Neural progenitor cell (in vitro differentiated cells): Measurements from ENCODE around the gene SLC7A1. TPM values are rescaled to one million over a fixed set of nuclear protein-coding genes. Genes with fewer than 3 reads are reported as not detected.

ENCODE experiments used
- DNase-seq: peaks from one replicate; pipeline ENCODE4 v3.0.0-alpha.2; 2016; ENCODE audit warnings: low spot score
- H2AFZ ChIP-seq: fragments of 200-600 bp; sonication (generic); replicated peaks from 2 replicates; pipeline ENCODE4 v1.6.1; 2016; ENCODE audit warnings: antibody characterized with exemption
- H3F3A ChIP-seq: fragments of 200-600 bp; sonication (generic); 2 replicates; pipeline ENCODE4 v1.6.1; 2016; ENCODE audit warnings: antibody characterized with exemption, low read depth
- H3K27ac ChIP-seq: fragments of 200-600 bp; sonication (generic); 2 replicates; pipeline ENCODE4 v1.5.1; 2016; ENCODE audit warnings: mild to moderate bottlenecking
- H3K27me3 ChIP-seq: fragments of 200-600 bp; sonication (generic); 2 replicates; pipeline ENCODE4 v1.6.1; 2016; ENCODE audit warnings: mild to moderate bottlenecking, moderate library complexity
- H3K36me3 ChIP-seq: fragments of 200-600 bp; sonication (generic); 2 replicates; pipeline ENCODE4 v1.5.1; 2016
- H3K4me1 ChIP-seq: fragments of 200-600 bp; sonication (generic); 2 replicates; pipeline ENCODE4 v1.6.1; 2016; ENCODE audit warnings: mixed run types
- H3K4me2 ChIP-seq: fragments of 200-600 bp; sonication (generic); 2 replicates; pipeline ENCODE4 v1.6.1; 2016
- H3K4me3 ChIP-seq: fragments of 200-600 bp; sonication (generic); 2 replicates; pipeline ENCODE4 v1.5.1; 2016
- H3K79me2 ChIP-seq: fragments of 200-600 bp; sonication (generic); 2 replicates; pipeline ENCODE4 v1.6.1; 2016; ENCODE audit warnings: low read depth
- H3K9ac ChIP-seq: fragments of 200-600 bp; sonication (generic); 2 replicates; pipeline ENCODE4 v1.6.1; 2016
- H3K9me3 ChIP-seq: fragments of 200-600 bp; sonication (generic); 2 replicates; pipeline ENCODE4 v1.5.1; 2016; ENCODE audit warnings: low read depth
- H4K20me1 ChIP-seq: fragments of 200-600 bp; sonication (generic); 2 replicates; pipeline ENCODE4 v1.6.1; 2016; ENCODE audit warnings: low read depth
- H3K27ac Mint-ChIP-seq: 3 replicates; pipeline ENCODE4 v1.8.0; 2021; ENCODE audit warnings: mixed read lengths
- H3K27me3 Mint-ChIP-seq: 2 replicates; pipeline ENCODE4 v1.8.0; 2022; ENCODE audit warnings: low read depth, mild to moderate bottlenecking, inconsistent platforms, moderate library complexity, mixed read lengths; ENCODE audit not compliant: insufficient read depth
- H3K36me3 Mint-ChIP-seq: 3 replicates; pipeline ENCODE4 v1.8.0; 2021; ENCODE audit warnings: mixed read lengths
- H3K4me1 Mint-ChIP-seq: 3 replicates; pipeline ENCODE4 v1.8.0; 2021; ENCODE audit warnings: mixed read lengths
- H3K4me3 Mint-ChIP-seq: 3 replicates; pipeline ENCODE4 v1.8.0; 2021; ENCODE audit warnings: mild to moderate bottlenecking, moderate library complexity, mixed read lengths
- H3K9me3 Mint-ChIP-seq: 3 replicates; pipeline ENCODE4 v1.8.0; 2020; ENCODE audit warnings: mixed read lengths
- EZH2 ChIP-seq: fragments of 200-600 bp; sonication (generic); IDR thresholded peaks from 2 replicates; pipeline ENCODE4 v1.6.1; 2017; ENCODE audit warnings: antibody characterized with exemption, mild to moderate bottlenecking, moderate library complexity
- EZH2phosphoT487 ChIP-seq: fragments of 200-600 bp; sonication (generic); IDR thresholded peaks from 2 replicates; pipeline ENCODE4 v1.6.1; 2017; ENCODE audit warnings: antibody characterized with exemption
- total RNA-seq: library from RNA; depleted of rRNA; stranded (reverse); fragments of >200 nt; gene quantifications from 2 replicates; pipeline ENCODE4 v1.2.3, GENCODE V29; 2015; ENCODE audit warnings: low replicate concordance
- TF ChIP-seq, protein P1 (sequence below): fragments of 200-600 bp; sonication (generic); IDR thresholded peaks from 2 replicates; pipeline ENCODE4 v1.5.1; 2017; ENCODE audit warnings: antibody characterized with exemption, mild to moderate bottlenecking

SLC7A1 gene
- total RNA-seq, 1 donor from 2014 or later = 16.2 TPM

DNA sequence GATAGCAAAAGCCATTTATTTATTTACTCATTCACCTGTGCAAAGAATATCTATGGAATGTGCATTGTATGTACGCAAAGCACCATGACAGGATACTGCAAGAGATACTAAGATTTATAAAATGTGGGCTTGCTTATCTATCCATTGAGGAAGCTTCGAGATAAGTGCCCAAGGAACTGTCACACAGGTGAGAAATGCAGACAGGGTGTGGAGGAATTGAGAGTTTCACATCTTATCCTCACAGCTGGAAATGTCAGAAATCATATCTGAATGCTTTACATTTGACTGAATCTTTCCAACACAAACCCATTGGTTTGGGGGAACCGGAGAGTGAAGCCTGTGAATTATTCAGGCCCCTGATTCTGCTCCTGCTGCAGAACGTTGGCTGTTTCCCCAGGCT lies 113.0 kb downstream of the SLC7A1 start:
- H3K27me3 ChIP-seq = no peaks in the 10 kb centered on the region
- Mint-ChIP-seq H3K9me3 (peaks cover 2% of the 10 kb centered on the region), H3K4me3 (no peak overlapping the region), H3K27me3 (peaks cover 6% of the 10 kb centered on the region), H3K27ac (no peak overlapping the region), H3K4me1 (peaks cover 27% of the 10 kb centered on the region), H3K36me3 (no peaks in the 10 kb centered on the region)
- no peak for DNase-seq
- no peaks in the 10 kb centered on the region for H3K9me3 ChIP-seq
- no peak overlapping the region for H2AFZ ChIP-seq
- H3K4me3 ChIP-seq = no peak overlapping the region
- H3K9ac ChIP-seq = no peak overlapping the region
- no peak for TF ChIP-seq EZH2phosphoT487
- no peak for TF ChIP-seq EZH2
- TF ChIP-seq, protein P1, sequence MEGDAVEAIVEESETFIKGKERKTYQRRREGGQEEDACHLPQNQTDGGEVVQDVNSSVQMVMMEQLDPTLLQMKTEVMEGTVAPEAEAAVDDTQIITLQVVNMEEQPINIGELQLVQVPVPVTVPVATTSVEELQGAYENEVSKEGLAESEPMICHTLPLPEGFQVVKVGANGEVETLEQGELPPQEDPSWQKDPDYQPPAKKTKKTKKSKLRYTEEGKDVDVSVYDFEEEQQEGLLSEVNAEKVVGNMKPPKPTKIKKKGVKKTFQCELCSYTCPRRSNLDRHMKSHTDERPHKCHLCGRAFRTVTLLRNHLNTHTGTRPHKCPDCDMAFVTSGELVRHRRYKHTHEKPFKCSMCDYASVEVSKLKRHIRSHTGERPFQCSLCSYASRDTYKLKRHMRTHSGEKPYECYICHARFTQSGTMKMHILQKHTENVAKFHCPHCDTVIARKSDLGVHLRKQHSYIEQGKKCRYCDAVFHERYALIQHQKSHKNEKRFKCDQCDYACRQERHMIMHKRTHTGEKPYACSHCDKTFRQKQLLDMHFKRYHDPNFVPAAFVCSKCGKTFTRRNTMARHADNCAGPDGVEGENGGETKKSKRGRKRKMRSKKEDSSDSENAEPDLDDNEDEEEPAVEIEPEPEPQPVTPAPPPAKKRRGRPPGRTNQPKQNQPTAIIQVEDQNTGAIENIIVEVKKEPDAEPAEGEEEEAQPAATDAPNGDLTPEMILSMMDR = no peak
- no peaks in the 10 kb centered on the region for H4K20me1 ChIP-seq
- peaks cover 19% of the 10 kb centered on the region for H3K4me1 ChIP-seq
- peaks cover 14% of the 10 kb centered on the region for H3F3A ChIP-seq
- H3K36me3 ChIP-seq = no peaks in the 10 kb centered on the region
- H3K27ac ChIP-seq = no peak overlapping the region
- H3K4me2 ChIP-seq = no peak overlapping the region
- no peaks in the 10 kb centered on the region for H3K79me2 ChIP-seq

DNA sequence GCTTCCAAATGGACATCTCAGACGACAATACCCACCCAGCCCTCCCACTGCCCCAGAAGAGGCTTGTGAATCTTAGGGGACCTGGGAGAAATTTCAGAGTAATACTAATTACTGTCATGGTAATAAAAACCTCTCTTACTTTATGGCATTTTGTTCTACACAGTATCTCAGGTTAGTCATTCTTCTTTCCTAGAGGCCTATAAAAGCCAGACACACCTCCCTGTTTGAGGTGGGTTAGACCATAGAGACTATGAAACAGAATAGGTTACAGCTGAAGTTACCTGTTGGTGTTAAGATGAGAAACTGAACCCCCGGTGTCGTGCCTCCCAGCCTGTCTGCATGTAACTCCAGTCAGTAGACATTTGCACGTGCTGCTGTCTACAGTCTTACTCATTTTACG lies 113.9 kb downstream of the SLC7A1 start:
- Mint-ChIP-seq H3K9me3 (peaks cover under 1% of the 10 kb centered on the region), H3K27me3 (peaks cover 9% of the 10 kb centered on the region), H3K4me3 (no peak overlapping the region), H3K36me3 (no peaks in the 10 kb centered on the region), H3K27ac (no peak overlapping the region), H3K4me1 (peaks cover 26% of the 10 kb centered on the region)
- H3K9ac ChIP-seq = no peak overlapping the region
- no peak overlapping the region for H3K27ac ChIP-seq
- H3K36me3 ChIP-seq = no peaks in the 10 kb centered on the region
- peaks cover 14% of the 10 kb centered on the region for H3F3A ChIP-seq
- H3K9me3 ChIP-seq = no peaks in the 10 kb centered on the region
- H4K20me1 ChIP-seq = no peaks in the 10 kb centered on the region
- H3K4me1 ChIP-seq = peaks cover 19% of the 10 kb centered on the region
- no peaks in the 10 kb centered on the region for H3K79me2 ChIP-seq
- no peak overlapping the region for H3K4me2 ChIP-seq
- H3K4me3 ChIP-seq = no peak overlapping the region
- no peak for DNase-seq
- H3K27me3 ChIP-seq = no peaks in the 10 kb centered on the region
- no peak overlapping the region for H2AFZ ChIP-seq
- TF ChIP-seq, protein P1 = no peak
- TF ChIP-seq EZH2 = no peak
- no peak for TF ChIP-seq EZH2phosphoT487

DNA sequence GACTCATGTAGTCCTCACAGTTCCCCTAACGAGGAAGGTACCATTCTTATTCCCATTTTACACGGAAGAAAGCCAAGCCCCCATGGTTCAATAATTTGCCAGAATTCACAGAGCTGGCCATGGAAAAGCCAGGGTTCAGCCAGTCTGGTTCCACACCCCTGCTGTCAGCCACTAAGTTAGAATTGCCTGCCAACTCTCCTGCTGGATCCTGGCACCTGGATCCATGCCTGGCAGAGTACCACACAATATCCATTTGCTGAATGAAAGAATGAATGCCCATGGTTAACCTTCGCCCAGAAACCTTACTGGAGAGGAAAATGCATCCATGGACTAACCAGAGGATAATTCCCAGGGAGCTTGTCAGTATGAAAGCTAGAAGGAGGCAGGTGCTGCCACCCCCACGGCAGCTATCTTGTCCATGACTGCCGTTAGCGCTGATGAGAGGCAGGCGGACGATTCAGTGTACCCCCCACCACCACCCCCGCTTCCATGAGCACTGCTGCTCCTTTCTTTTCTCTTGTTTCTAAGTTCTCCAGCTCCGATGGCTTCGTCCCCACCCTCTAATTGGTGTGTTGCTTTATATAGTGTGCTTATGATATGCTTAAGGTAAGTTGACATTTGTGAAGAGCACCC lies 114.5 kb downstream of the SLC7A1 start:
- H3K27ac ChIP-seq = no peak overlapping the region
- no peak overlapping the region for H3K4me3 Mint-ChIP-seq
- no peaks in the 10 kb centered on the region for H3K27me3 ChIP-seq
- H3K9me3 Mint-ChIP-seq = no peaks in the 10 kb centered on the region
- H3K4me3 ChIP-seq = no peak overlapping the region
- H3K4me2 ChIP-seq = no peak overlapping the region
- TF ChIP-seq, protein P1 = no peak
- TF ChIP-seq EZH2 (no peak), EZH2phosphoT487 (no peak)
- H3K9ac ChIP-seq = no peak overlapping the region
- no peak for DNase-seq
- H3K36me3 Mint-ChIP-seq = no peaks in the 10 kb centered on the region
- H4K20me1 ChIP-seq = no peaks in the 10 kb centered on the region
- H3K27ac Mint-ChIP-seq = no peak overlapping the region
- H3K27me3 Mint-ChIP-seq = peaks cover 9% of the 10 kb centered on the region
- peaks cover 19% of the 10 kb centered on the region for H3K4me1 ChIP-seq
- H3K79me2 ChIP-seq = no peaks in the 10 kb centered on the region
- H3K4me1 Mint-ChIP-seq = peaks cover 24% of the 10 kb centered on the region
- no peaks in the 10 kb centered on the region for H3K36me3 ChIP-seq
- H3K9me3 ChIP-seq = no peaks in the 10 kb centered on the region
- peaks cover 14% of the 10 kb centered on the region for H3F3A ChIP-seq
- no peak overlapping the region for H2AFZ ChIP-seq
